OCI-M1 (cell line): ENCODE measurements around the gene CA12.
"Not testable (repeated sequence)": the region's sequence is repeated elsewhere in the genome, so short reads cannot be mapped to it uniquely, and the experiment has no call there.

Experiments
- DNase-seq: peaks from one replicate; lab custom pipeline; 2025; lab: John Stamatoyannopoulos, UW

The CA12 gene

GRCh38 chr15:63335543-63336240 lies 46.0 kb downstream of the CA12 start:
- no peak for DNase-seq

DNA sequence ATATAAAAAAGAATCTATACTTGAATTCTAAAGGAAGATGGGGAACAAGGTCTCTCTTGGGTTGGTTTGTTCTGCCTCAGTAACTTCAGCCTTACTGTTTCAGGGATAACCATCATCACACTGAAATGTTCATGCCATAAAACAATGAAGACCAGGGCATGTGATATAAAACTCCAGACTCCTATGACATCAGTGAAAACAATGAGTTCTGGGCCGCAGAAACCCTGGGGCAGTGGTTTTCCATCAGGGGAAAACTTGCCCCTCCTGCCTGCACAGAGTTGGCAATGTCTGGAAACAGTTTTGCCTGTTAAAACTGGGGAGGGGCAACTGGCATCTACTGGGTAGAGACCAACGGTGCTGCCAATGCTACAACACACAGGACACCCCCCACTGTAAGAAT lies 46.8 kb downstream of the CA12 start:
- DNase-seq, result no peak

DNA sequence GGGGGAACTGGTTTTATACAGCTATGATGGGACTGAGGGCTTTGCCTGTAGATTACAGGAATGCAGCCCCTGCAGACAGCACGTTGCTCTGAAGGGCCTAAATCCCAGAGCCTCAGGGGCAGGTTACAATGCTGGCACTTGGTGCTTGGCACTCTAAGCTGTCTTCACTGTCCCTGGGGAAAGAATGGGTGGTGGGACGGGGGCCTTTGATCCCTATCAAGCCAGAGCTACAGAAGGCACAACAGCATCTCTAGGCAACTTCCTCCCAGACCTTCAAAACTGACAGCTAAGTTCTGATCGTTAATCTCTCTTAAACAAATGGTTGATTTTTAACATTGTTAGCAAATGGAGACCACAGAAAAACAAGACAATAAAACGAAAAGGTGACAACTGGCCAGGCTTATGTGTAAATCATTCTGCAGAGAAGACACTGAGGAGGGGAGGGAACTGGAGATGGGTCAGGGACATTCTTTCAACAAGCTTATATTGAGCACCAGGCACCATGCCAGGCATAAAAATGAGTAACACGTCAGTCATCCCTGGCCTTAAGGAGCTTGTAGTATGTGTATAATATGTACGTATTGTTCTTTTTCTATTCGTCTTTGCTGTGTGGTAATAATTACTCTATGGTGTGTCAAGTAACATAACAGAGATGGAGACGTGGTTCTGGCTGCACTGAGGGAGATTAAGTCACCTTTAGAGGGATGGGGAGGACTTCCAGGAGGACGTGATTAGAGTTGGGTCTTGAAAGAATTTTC lies 49.1 kb downstream of the CA12 start:
- no peak for DNase-seq

- no peak for DNase-seq
Measured at GRCh38 chr15:63331456-63331855, 50.2 kb downstream of the CA12 start.

DNA sequence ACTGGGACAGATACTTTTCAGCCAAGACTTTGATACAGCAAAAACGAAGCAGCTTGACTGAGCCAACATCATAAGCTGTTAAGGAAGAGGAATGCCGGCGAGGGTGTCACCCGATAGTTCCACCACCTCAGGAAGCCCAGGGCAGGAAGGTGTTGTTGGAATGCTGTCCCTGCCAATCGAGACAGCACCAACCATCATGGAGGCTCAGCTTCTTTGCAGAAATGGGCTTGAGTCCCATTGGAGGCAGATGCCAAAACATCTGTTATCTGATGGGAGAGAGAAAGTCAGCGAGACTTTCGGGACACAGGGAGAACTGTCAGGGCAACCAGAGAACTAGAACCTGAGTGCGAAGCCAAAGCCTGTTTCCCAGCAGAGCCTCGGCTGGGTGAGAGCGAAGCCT lies 50.7 kb downstream of the CA12 start:
- no peak for DNase-seq

DNA sequence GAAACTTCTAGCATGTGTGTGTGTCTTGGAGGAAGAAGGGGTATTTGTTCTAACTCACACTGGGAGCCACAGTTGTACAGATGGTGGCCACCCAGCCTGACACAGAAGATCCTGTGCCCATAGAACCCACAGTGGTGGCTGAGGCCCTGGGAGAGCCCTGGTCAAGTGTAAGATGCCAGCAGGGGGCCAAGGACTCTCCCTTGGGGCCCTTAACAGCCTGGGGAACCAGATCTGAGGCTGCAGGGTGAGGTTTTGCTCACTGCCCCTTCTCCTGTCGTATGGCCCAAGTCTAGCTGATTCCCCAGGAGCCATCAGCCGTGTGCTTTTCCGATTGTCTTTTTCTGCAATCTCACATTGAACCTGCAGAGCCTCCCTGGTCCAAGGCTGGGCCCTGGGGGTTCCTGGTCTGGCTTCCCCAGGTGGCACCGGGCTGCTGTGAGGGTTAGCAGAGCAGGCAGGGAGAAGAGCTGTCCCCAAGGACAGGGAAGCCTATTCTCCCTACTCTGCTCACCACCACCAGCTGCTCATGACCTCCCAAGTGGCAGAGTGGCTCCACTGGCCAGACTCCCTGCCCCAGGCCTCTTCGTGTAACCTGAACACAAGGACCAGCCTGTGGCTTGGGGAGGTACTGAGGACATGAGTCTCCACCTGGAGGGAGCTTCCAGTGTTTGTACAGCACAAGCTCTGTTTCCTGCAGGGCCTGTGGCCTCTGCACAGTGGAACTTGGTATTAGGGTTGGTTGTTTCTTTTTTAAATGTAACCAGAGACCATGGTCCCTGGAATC lies 51.9 kb downstream of the CA12 start:
- DNase-seq, result no peak

- DNase-seq, result no peak
Measured at GRCh38 chr15:63327648-63328421, 53.8 kb downstream of the CA12 start.

DNA sequence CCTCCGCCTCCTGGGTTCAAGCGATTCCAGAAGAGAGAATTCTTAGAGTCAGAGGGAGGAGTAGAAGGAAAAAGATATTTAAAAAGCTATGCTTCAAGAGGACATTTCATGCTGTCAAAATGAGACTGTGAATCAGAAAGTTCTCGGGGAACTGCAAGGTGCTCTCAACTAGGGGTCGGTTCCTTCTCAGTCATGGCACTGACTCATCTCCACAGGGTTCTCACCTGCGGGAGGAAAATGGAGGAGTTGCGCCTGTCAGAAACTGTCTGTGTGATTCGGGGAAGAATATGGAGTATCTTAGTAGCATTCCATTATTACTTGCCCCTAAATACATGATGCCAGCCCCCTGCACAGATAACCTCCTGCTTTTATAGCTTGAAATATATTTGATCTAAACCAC lies 56.9 kb downstream of the CA12 start:
- DNase-seq, result no peak

GRCh38 chr15:63323798-63324563 lies 57.7 kb downstream of the CA12 start:
- DNase-seq, result no peak

DNA sequence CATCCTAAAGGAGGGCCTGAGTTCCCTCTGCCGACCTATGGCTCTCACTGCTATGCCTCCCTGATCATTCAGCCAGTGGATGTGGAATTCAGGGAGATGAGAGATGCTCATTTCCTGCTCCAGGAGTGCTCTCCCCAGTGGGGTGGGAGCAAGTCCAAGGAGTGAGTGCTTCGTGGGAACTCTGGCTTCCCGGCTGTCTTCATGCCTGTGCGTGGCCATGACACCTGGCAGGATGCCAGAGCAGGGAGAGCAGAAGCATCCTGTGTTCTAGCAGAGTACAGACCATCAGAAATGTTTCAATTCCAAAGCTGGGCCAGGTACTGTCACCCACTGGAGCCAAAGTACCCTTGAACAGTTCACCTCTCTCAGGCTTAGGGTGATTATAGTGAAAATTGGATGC lies 59.1 kb downstream of the CA12 start:
- DNase-seq, result no peak

- no peak for DNase-seq
Measured at GRCh38 chr15:63321462-63321861, 60.2 kb downstream of the CA12 start.

DNA sequence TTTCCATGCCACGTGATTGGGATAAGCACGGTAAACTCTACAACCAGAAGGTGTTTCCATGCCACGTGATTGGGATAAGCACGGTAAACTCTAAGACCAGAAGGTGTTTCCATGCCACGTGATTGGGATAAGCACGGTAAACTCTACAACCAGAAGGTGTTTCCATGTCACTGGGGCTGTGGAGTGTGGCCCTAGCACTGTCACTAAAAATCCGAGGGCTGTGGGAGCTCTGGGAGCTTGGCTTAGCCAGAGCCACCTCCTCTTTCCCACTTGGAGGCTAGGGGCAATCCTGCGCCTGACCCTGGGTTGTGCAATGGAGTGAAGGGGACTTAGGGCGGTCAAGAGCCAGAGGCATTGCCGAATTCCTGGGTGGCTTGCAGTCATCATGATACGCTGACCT lies 60.7 kb downstream of the CA12 start:
- DNase-seq, result not testable (repeated sequence)

GRCh38 chr15:63320446-63320845 lies 61.2 kb downstream of the CA12 start:
- not testable (repeated sequence) for DNase-seq

- DNase-seq, result no peak
Measured at GRCh38 chr15:63319065-63319464, 62.6 kb downstream of the CA12 start.

DNA sequence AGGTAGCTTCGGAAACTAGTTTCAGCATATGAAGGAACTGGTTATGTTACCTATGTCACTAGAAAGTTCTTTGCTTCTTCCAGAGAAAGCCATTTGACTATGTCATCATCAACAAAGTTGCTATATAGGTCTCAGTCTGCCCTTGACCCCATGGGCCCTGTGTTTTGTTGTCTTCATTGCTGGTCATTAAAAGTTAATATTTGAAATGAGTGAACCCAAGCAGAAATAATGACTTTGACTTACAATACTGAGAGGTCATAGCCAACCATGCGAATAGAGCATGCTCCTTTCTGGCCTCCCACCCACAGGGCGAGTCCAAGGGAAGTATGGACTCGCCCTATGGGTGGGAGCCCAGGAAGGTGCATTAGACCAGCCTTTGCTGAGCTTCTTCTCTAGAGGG lies 63.3 kb downstream of the CA12 start:
- no peak for DNase-seq

DNA sequence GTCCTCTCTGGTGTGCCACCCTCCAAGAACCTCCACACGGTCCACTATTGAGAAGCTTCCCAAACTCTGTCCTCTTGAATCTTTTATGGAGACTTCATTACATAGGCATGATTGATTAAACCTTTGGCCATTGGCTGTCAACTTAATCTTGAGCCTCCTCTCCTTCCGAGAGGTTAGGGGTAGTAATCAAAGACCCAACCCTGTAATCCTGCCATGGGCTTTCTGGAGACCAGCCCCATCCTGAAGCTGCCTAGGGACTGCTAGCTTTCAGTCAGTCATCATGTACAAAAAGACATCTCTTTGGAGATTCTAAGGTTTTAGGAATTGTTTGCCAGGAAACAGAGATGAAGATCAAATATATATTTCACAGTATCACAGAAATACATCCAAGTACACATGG lies 67.2 kb downstream of the CA12 start:
- DNase-seq, result no peak

DNA sequence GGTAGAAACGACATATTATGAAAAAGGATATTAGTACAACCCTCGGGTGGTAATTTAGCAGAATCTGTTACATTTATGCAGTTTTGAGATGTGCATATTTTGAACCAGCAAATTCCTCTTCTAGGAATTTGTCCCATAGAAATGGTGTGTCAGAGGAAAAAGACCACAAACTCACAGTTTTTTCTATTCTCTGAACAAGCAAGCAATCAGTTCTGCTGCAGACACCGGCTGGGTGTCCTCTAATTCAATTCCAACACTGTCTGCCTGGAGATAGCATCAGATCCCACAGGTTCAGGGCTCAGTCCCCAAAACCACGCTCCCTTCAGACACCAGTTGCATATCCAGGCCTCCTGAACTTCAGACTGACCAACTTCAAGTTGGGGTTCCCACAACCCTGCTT lies 67.8 kb downstream of the CA12 start:
- DNase-seq, result no peak

GRCh38 chr15:63312286-63312685 lies 69.4 kb downstream of the CA12 start:
- no peak for DNase-seq

GRCh38 chr15:63310646-63311045 lies 71.0 kb downstream of the CA12 start:
- no peak for DNase-seq

- DNase-seq, result no peak
Measured at GRCh38 chr15:63308947-63309346, 72.7 kb downstream of the CA12 start.

DNA sequence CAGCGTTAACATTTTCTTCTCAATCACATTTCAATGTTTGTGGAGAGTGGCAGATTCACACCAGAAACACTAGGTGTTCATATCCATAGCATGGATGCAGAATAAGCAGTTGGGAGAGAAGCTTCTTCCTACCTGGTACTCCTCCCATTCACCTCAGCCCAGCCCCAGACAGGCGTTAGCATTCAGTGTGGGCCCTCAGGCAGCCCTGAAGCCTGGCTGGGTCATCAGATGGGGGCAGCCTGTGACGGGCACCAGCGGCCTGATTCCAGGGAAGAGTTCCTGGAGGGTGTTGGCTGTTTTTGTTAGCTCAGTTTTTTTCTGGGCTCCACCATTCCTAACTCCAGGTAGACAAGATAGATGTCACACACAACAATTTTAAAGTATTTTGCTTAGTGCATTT lies 73.2 kb downstream of the CA12 start:
- DNase-seq, result no peak
